HG03457 (cell line): ENCODE measurements around the gene RNU6-1.

Experiments
- ATAC-seq: cut with Tn5 transposase; IDR thresholded peaks from one replicate; pipeline ENCODE4 v1.9.1; 2021; ENCODE audit warnings: moderate number of reproducible peaks; ENCODE audit not compliant: unreplicated experiment

The RNU6-1 gene

GRCh38 chr15:67859331-67859946 is 19.6 kb upstream of the RNU6-1 start:
- ATAC-seq, result no peak

GRCh38 chr15:67857220-67857619 is 17.4 kb upstream of the RNU6-1 start:
- ATAC-seq, result no peak

- no peak for ATAC-seq
These were observed 16.0 kb upstream of the RNU6-1 start for GRCh38 chr15:67855842-67856241.

GRCh38 chr15:67854358-67854757 is 14.5 kb upstream of the RNU6-1 start:
- ATAC-seq, result no peak

- ATAC-seq, result no peak
These were observed 13.6 kb upstream of the RNU6-1 start for GRCh38 chr15:67853454-67853853.

GRCh38 chr15:67852418-67852817 is 12.6 kb upstream of the RNU6-1 start:
- no peak for ATAC-seq

- ATAC-seq, result no peak
These were observed 11.2 kb upstream of the RNU6-1 start for GRCh38 chr15:67850994-67851571.

- ATAC-seq, result no peak
These were observed 10.5 kb upstream of the RNU6-1 start for GRCh38 chr15:67850336-67850735.

GRCh38 chr15:67849538-67849937 is 9.7 kb upstream of the RNU6-1 start:
- no peak for ATAC-seq

- no peak for ATAC-seq
These were observed 6.1 kb upstream of the RNU6-1 start for GRCh38 chr15:67845974-67846373.

GRCh38 chr15:67843571-67844387 is 3.9 kb upstream of the RNU6-1 start:
- no peak for ATAC-seq

GRCh38 chr15:67843092-67843501 is 3.3 kb upstream of the RNU6-1 start:
- no peak for ATAC-seq

- ATAC-seq, result no peak
These were observed 1.6 kb upstream of the RNU6-1 start for GRCh38 chr15:67841513-67841762.

- no peak for ATAC-seq
These were observed 1.1 kb upstream of the RNU6-1 start for GRCh38 chr15:67840749-67841512.

- no peak for ATAC-seq
These were observed 331 bp downstream of the RNU6-1 start for GRCh38 chr15:67839499-67839928.

- no peak for ATAC-seq
These were observed 984 bp downstream of the RNU6-1 start for GRCh38 chr15:67838789-67839332.

GRCh38 chr15:67836955-67837354 is 2.9 kb downstream of the RNU6-1 start:
- ATAC-seq, result no peak

- no peak for ATAC-seq
These were observed 3.4 kb downstream of the RNU6-1 start for GRCh38 chr15:67836477-67836876.

GRCh38 chr15:67836134-67836455 is 3.8 kb downstream of the RNU6-1 start:
- no peak for ATAC-seq

- no peak for ATAC-seq
These were observed 4.3 kb downstream of the RNU6-1 start for GRCh38 chr15:67835297-67836133.
